Measurements from ENCODE around the gene NRXN3.

DNA sequence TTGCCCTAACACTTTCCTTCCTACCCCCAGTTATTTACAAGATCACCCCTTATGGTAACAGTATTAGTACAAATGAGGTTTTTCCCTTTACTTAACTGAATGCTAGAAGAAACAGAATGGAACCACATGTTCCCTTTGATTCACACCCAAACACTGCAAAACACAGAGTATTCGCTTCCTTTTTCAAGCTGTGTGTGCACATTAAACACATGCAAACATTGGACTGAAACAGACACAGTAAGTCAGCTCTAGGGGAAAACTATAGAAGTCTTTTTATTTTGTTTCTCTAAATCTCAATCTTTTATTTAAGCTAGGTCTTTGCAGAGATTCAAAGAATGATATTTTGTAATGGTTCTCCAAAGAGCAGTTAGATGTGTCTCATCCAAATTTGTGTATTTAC lies 1312.7 kb downstream of the NRXN3 start:
- TF ChIP-seq JUND (IDR thresholded peaks at IDR 0.05) (no peak), SRF (IDR thresholded peaks at IDR 0.05; ENCODE audit: low read depth) (no peak), EGR1 (IDR thresholded peaks at IDR 0.05; ENCODE audit: low read depth) (no peak), SIN3A (IDR thresholded peaks at IDR 0.05; ENCODE audit: low read depth) (no peak), EZH2phosphoT487 (IDR thresholded peaks at IDR 0.05; ENCODE audit: borderline replicate concordance) (no peak), CBX3 (IDR thresholded peaks at IDR 0.05; ENCODE audit: low read depth) (no peak), POLR2AphosphoS5 (IDR thresholded peaks at IDR 0.05; ENCODE audit: low read depth, low read length) (no peak), SP1 (IDR thresholded peaks at IDR 0.05; ENCODE audit: low read depth) (no peak), EZH2 (IDR thresholded peaks at IDR 0.05) (no peak), REST (IDR thresholded peaks at IDR 0.05; ENCODE audit: low read depth) (no peak), POLR2A (IDR thresholded peaks at IDR 0.05; ENCODE audit: borderline replicate concordance, extremely low read depth, insufficient read depth, insufficient read length) (no peak), MAX (IDR thresholded peaks at IDR 0.05) (no peak), CEBPB (IDR thresholded peaks at IDR 0.05; ENCODE audit: low read depth) (no peak)
- TF ChIP-seq, protein P1, sequence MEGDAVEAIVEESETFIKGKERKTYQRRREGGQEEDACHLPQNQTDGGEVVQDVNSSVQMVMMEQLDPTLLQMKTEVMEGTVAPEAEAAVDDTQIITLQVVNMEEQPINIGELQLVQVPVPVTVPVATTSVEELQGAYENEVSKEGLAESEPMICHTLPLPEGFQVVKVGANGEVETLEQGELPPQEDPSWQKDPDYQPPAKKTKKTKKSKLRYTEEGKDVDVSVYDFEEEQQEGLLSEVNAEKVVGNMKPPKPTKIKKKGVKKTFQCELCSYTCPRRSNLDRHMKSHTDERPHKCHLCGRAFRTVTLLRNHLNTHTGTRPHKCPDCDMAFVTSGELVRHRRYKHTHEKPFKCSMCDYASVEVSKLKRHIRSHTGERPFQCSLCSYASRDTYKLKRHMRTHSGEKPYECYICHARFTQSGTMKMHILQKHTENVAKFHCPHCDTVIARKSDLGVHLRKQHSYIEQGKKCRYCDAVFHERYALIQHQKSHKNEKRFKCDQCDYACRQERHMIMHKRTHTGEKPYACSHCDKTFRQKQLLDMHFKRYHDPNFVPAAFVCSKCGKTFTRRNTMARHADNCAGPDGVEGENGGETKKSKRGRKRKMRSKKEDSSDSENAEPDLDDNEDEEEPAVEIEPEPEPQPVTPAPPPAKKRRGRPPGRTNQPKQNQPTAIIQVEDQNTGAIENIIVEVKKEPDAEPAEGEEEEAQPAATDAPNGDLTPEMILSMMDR (IDR thresholded peaks at IDR 0.05 in 2 of 3, conservative IDR thresholded peaks at IDR 0.05 in 1 of 3; ENCODE audit: borderline replicate concordance in 1 of 3, insufficient read depth in 1 of 3, low read depth in 2 of 3, low read length in 2 of 3), result no peak

Data from HCT116 (cell line).